ENCODE measurements around the gene MPEG1. TPM values are rescaled to one million over a fixed set of nuclear protein-coding genes. Genes with fewer than 3 reads are reported as not detected.

Gene MPEG1
- total and polyA plus RNA-seq, 7 donors: 0.82 to 6.1 (median 3.8) TPM

DNA sequence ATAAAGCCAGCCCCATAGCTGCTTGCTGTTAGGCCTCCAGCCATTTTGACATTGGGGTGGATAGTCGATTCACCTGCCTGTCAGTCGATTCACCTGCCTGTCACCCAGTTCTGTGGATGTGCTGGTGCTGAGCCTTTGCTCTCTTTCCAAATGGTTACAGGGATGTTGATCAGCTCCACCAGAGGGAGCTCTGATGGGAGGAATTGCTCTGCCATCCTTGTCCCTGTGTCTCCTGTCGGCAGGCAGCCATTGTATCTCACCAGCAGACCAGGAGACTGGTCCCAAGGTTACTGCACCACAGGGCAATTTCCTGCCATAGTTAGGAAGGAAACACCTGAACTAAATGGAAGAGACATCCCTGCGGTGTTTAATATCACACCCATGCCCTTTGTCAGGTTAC is 6.1 kb downstream of the MPEG1 start:
- H3K4me3 ChIP-seq: no peak overlapping the region
- no peaks in the 10 kb centered on the region for H3K9me3 ChIP-seq
- H3K36me3 ChIP-seq (ENCODE audit: insufficient read depth in 1 of 2, low read depth in 1 of 2): peaks cover 0 to 12% of the 10 kb centered on the region in 2 donors
- intact Hi-C loops (cut with DNase I): loop anchor here in 1 of 2 donors (5.0 kb wide), 1 partner anchor 34 kb away; the partner anchor contains the start of gene DTX4
- H3K27me3 ChIP-seq (ENCODE audit: insufficient read depth in 3 of 3, low read length in 2 of 3): peaks cover 0 to 7% (median 0%) of the 10 kb centered on the region in 3 donors
- H3K27ac ChIP-seq: no peak overlapping the region
- DNase-seq (no peak), ATAC-seq (no peak)
- no peaks in the 10 kb centered on the region for H3K4me1 ChIP-seq
- TF ChIP-seq, protein P1, sequence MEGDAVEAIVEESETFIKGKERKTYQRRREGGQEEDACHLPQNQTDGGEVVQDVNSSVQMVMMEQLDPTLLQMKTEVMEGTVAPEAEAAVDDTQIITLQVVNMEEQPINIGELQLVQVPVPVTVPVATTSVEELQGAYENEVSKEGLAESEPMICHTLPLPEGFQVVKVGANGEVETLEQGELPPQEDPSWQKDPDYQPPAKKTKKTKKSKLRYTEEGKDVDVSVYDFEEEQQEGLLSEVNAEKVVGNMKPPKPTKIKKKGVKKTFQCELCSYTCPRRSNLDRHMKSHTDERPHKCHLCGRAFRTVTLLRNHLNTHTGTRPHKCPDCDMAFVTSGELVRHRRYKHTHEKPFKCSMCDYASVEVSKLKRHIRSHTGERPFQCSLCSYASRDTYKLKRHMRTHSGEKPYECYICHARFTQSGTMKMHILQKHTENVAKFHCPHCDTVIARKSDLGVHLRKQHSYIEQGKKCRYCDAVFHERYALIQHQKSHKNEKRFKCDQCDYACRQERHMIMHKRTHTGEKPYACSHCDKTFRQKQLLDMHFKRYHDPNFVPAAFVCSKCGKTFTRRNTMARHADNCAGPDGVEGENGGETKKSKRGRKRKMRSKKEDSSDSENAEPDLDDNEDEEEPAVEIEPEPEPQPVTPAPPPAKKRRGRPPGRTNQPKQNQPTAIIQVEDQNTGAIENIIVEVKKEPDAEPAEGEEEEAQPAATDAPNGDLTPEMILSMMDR (IDR thresholded peaks at IDR 0.05): peak; percentile 27
- 56 to 65% (median 63%) methylated on average over 4 of the region's 4 CpGs for WGBS, 3 donors

DNA sequence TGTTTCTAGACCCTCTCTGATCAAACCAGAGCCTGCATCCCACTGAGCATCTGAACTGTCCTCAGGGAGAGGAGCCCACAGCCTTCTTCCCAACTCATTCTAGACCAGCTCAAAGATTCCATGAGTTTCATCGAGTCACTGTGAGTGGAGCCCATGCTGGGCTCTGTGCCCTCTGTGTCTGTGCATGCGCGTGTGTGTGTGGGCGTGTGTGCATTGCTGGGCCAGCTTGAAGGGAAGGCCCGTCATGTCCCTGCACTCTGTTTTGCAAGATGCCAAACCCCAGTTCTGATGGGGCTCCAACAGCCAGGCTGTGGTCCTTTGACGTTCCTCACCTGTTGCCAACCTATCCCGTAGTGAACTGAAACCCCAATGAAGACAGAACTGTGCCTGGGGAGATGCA is 7.1 kb downstream of the MPEG1 start:
- Histone ChIP-seq H3K27me3 (ENCODE audit: insufficient read depth in 3 of 3, low read length in 2 of 3) (peaks cover 0 to 7% (median 0%) of the 10 kb centered on the region in 3 donors), H3K27ac (no peak overlapping the region), H3K36me3 (ENCODE audit: insufficient read depth in 1 of 2, low read depth in 1 of 2) (peaks cover 0 to 12% of the 10 kb centered on the region in 2 donors), H3K4me3 (no peak overlapping the region), H3K9me3 (no peaks in the 10 kb centered on the region), H3K4me1 (no peaks in the 10 kb centered on the region)
- 49 to 83% (median 53%) methylated on average over 7 of the region's 7 CpGs for WGBS, 3 donors
- TF ChIP-seq, protein P1 (IDR thresholded peaks at IDR 0.05): no peak
- intact Hi-C loops (cut with DNase I): loop anchor here in 1 of 2 donors (5.0 kb wide), 1 partner anchor 33 kb away; the partner anchor contains the start of gene DTX4
- DNase-seq (no peak), ATAC-seq (no peak)

DNA sequence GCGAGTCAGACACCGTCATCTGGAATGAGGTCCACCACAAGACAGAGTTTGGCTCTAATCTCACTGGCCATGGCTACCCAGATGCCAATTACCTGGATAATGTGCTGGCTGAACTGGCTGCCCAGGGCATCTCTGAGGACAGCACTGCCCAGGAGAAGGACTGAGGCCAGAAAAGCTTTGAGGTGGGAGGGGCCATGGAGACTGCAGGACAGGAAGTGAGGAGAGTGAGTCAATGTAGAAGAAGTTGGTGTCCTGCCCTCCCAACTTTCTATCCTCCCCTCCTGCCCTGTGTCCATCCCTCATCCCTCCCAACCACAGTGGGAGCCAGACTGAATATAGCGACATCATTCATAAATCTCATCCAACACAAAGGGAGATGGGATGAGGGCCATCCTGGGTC is 8.0 kb downstream of the MPEG1 start:
- intact Hi-C loops (cut with DNase I): loop anchor here in 1 of 2 donors (5.0 kb wide), 1 partner anchor 32 kb away; the partner anchor contains the start of gene DTX4
- peaks cover 0 to 12% of the 10 kb centered on the region in 2 donors for H3K36me3 ChIP-seq (ENCODE audit: insufficient read depth in 1 of 2, low read depth in 1 of 2)
- no peak overlapping the region for H3K27ac ChIP-seq
- WGBS, 3 donors: 69 to 88% (median 73%) methylated on average over 3 of the region's 3 CpGs
- no peaks in the 10 kb centered on the region for H3K9me3 ChIP-seq
- TF ChIP-seq, protein P1 (IDR thresholded peaks at IDR 0.05): no peak
- H3K27me3 ChIP-seq (ENCODE audit: insufficient read depth in 3 of 3, low read length in 2 of 3): peaks cover 0 to 7% (median 0%) of the 10 kb centered on the region in 3 donors
- no peaks in the 10 kb centered on the region for H3K4me1 ChIP-seq
- H3K4me3 ChIP-seq: no peak overlapping the region
- no peak for ATAC-seq
- DNase-seq: no peak

DNA sequence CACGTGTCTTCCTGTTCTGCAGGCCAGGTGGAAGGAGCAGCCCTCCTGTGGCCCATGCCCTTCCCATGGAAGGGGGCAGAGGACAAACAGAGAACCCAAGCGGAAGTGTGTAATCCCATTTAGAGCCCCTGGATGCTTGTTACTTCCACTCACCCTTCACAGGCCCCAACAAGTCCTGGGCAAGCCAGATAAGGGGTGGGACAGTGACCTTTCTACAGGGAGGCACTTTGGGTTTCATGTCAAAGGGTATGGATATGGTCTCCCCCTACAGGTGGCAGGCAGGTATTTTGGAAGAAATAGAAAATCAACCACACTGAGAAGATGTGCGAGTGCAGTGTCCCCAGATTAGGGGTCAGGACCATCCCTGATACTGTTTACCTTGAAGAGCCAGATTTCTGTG is 11.4 kb downstream of the MPEG1 start:
- no peak for ATAC-seq
- WGBS, 3 donors: 81 to 98% (median 84%) methylated on average over 3 of the region's 3 CpGs
- no peak overlapping the region for H3K27ac ChIP-seq
- H3K4me1 ChIP-seq: no peaks in the 10 kb centered on the region
- intact Hi-C loops (cut with DNase I): no loop called here
- peaks cover 0 to 12% of the 10 kb centered on the region in 2 donors for H3K36me3 ChIP-seq (ENCODE audit: insufficient read depth in 1 of 2, low read depth in 1 of 2)
- no peak overlapping the region for H3K4me3 ChIP-seq
- DNase-seq: no peak
- TF ChIP-seq, protein P1 (IDR thresholded peaks at IDR 0.05): no peak
- peaks cover 0 to 7% (median 0%) of the 10 kb centered on the region in 3 donors for H3K27me3 ChIP-seq (ENCODE audit: insufficient read depth in 3 of 3, low read length in 2 of 3)
- no peaks in the 10 kb centered on the region for H3K9me3 ChIP-seq

DNA sequence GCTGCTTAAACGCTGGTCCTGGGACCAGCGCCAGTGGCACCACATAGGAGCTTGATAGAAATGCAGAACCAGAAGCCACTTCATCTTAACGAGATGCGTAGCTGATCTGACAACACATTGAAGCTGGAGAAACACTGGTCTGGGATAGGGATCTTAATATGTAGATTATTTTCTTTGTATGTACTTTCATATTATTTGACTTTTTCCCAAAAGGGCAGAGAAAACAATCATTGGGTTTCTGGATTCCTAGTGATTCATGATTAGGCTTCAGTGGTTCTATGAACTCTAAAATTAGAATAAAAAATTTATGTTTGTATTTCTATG is 12.3 kb downstream of the MPEG1 start:
- TF ChIP-seq, protein P1 (IDR thresholded peaks at IDR 0.05): no peak
- Histone ChIP-seq H3K4me1 (no peaks in the 10 kb centered on the region), H3K27me3 (ENCODE audit: insufficient read depth in 3 of 3, low read length in 2 of 3) (peaks cover 0 to 4% (median under 1%) of the 10 kb centered on the region in 3 donors), H3K36me3 (ENCODE audit: insufficient read depth in 1 of 2, low read depth in 1 of 2) (peaks cover 2 to 12% of the 10 kb centered on the region in 2 donors), H3K9me3 (no peaks in the 10 kb centered on the region), H3K27ac (no peak overlapping the region), H3K4me3 (no peak overlapping the region)
- intact Hi-C loops (cut with DNase I): no loop called here
- 41 to 51% (median 49%) methylated on average over 4 of the region's 4 CpGs for WGBS, 3 donors
- DNase-seq: no peak
- no peak for ATAC-seq

All from psoas muscle (tissue), 8 donors.